Hypothalamus (tissue), 51 donors: Measurements from ENCODE around the gene DIAPH2.
A peak's percentile ranks its signal among the peaks of the same experiment; 100 is the strongest.

ENCODE experiments used
- DNase-seq, 51 donors: peaks; one replicate each; lab custom pipeline; 2025; lab: John Stamatoyannopoulos, UW

Gene DIAPH2

DNA sequence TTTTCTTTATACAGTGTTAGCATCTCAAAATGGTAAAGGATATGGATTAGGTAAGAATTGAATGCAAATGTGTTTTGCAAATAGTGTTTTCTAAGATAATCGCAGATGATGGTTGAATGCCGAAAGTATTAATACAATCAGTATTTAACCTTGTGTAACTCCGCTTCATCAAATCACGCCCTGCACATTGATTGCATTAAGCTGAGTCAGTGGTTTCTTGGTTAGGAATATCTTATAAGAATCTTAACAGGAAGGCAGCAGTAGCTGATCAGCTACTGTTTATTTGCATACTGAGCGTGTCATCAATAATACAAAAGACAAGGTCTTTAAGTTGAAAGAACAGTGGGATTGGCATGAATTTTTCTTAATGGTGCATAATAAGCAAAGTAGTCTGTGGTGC, 744.5 kb downstream of the DIAPH2 start:
- no peak for DNase-seq

DNA sequence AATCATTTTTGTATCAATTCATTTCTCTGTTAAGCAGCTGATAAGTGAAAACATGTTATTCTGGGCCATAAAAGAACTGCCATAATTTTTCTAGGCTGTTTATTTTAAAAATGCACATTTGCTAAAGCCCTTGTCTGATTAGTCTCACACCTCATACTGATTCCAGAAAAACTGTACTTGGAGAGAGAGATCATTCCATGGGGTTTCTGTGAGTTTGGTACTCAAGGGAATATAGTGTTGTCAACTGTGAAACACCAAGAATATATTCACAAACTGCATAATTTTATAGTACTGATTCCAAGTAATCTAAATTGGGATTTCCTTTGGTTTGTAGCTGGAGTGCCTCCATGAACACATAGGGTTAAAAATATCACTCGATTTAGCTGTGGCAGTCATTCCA, 746.6 kb downstream of the DIAPH2 start:
- no peak for DNase-seq

DNA sequence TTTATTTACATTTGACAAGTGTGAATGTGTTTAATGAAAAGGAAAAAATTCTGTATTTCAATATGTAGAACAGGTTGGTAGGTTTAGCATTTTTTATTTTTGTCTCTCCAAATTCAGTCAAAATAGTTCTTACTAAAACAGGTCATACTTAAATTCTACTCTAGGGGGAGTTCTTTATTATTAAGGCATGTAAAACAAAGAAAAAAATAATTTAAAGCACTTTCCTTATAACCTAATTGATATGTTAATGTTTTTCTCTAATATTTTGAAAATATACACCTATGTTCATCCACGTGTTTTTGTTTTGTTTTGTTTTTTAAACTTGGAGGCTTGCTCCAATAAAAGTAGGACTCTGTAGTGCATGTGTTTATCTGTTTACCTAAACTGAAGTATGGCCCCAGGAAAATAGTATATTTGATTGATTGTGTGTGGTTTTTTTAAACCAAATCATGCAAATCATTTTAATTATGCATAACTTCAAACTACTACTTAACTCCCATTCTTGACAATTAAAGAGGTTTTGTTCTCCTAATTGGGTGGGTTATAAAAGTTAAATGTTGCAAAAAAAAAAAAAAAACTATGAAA, 761.7 kb downstream of the DIAPH2 start:
- DNase-seq = no peak

DNA sequence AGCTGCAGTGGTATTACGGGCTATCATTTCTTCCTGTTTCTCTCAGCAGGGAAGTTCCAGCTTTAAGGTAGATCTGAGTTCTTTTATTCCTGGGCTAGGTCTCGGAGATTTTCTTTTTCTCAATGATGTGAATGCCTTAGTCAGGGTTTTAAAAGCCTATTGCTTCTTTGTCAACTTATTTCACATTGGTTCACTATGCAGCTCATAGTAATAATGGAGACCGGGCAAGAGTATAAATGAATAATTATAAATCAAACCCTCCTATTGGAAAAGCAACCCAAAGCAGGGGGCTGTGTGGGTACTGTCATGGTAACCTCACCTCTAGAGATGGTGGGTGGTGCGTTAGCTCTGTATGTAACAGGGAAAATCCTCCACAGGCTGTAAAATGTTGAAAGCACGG, 762.7 kb downstream of the DIAPH2 start:
- peak in 1 of 51 donors; percentile 5 for DNase-seq

DNA sequence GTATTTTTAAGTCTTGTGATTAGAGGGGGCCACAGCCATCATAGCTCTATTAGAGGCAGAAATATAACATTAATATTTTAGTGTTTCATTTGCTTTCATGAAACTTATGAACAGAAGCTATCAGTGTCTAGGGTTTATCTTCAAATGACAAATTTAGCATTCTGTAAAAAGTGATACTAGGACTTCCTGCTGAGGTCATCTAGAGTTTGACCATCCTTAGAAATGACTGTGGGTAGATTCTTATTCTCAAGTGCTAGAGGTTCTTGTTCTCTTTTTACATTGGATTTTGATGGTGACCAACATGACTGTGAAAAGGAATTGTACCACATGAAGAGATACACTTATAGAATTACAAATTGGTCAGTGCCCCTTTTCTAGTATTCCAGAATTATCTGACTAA, 767.6 kb downstream of the DIAPH2 start:
- no peak for DNase-seq

DNA sequence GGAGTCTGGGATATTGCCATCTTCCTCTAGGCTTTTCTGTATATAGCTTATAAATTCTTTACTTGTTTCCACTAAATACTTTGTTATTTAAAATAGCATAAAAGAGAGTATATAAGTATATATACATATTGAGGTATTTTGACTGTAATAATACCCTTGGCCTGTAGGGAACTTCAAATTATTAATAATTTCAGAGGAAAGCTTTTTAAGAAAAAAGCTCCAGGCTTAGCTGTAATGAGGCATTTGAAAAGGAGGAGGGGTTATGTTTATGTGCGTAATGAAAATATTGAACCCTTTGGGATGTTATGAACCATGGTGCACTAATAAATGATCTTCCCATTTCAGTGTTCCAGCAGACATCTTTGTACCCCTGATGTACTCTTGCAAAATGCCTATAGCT, 777.1 kb downstream of the DIAPH2 start:
- no peak for DNase-seq

DNA sequence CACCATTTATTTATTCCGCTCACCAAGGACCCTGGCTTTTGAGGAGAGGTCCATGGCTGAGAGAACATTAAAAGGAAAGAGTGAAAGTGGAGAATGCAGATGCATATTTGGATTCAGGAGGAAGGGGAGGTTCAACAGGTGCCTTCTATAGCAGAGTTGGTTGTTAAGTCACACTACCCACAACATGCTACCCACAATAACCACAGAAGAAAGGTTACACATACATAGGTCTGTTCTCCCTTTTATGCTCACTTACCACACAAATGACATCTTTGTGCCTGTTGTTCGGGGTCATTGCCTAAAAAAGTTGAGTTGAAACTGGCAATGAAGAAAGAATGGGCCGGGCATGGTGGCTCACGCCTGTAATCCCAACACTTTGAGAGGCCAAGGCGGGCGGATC, 786.4 kb downstream of the DIAPH2 start:
- no peak for DNase-seq

DNA sequence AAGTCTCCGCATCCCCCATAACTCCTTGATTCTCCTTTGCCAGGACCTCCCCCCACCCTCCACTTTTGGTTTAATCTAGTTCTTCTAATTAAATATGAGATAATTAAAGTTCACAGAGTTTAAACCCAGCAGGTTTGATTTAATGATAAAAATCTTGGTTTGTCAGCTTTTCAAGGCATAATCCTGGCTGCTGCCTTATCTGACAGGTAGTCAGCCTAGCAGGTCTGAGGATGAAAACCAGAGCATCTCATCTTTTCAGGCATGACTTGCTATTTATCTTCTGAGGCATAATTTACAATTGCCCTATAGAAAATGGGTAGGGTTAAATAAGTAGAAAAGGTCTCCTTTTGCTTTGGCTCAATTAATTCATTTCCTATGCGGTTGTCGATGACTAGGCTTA, 790.3 kb downstream of the DIAPH2 start:
- DNase-seq = no peak

DNA sequence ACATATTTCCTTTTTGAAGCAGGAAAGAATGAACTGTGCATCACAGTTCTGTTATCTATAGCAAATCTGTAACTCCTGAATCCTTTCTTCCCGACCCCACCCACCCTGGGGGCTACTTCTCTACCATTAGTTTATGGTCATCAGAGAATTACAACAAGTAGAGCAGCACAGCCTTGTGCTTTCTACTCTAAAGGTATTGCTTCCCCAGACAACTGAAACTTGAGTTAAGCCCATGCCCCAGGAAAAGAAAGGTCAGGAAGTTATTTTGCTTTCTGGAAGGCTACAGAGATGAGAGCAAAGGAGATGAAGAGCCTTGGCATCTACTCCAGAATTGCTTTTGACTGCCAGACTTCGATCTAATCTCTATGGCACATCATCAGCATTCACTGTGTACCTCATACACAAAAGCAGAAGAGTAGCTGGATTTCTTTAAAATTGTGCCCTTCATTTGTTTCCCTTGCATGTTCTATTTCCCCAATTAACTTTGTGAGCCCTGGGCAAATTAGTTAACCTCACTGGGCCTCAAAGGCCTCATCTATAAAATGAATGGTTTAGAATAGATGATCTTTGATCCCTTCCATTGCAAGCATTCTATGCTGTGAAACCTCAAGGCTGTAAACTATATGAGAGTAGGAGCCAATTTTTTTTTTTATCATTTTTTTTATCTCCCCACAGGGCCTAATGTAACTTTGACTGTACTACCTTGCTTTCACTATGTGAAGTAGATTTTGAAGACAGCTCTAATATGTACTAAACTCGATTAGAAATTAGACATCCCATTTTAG, 794.7 kb downstream of the DIAPH2 start:
- DNase-seq = no peak

DNA sequence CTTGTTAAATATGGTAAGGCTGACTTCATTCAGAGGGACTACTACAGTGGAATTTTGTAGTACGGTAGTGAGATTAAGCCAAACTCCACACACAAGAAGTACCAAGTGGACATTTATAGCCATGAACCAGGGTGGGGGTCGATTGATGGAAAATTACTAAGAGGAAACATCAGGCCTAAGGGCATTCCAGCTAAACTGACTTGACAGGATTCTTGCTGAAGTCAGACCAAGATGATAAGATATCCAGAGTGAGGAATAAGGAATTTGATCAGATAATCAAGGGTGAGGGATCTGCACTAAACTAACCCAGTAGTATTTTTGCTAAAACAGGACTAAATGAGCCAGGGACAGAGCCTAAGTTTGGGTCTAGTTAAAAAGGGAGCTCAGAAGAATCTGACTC, 796.6 kb downstream of the DIAPH2 start:
- no peak for DNase-seq

DNA sequence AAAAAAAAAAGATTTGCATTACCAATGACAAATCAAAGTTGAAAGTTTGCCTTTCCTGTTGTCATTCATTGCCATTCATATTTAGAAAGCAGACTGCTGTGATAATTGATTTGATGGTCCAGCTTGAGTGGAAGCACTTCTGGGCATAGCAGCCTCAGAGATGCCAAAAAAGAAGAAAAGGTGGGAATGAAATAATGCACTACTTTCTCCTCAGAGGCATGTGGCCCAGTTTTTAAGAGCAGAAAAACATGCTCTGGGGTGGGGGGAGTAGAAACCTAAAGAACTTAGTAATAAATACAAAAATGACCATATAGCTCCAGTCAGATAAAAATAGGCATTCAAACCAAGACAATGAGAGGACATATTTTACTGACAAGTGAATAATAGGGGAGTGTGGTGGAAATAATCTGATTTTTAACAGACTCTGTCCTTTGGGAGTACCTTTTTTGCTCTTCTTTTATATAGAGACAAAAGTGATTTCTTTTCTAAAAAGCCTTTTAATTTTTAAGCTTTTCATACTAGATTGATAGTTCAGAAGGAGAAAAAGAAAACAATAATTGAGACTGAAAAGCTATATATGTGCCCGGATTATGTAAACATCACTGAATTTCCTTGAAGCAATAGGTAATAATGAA, 798.1 kb downstream of the DIAPH2 start:
- no peak for DNase-seq

DNA sequence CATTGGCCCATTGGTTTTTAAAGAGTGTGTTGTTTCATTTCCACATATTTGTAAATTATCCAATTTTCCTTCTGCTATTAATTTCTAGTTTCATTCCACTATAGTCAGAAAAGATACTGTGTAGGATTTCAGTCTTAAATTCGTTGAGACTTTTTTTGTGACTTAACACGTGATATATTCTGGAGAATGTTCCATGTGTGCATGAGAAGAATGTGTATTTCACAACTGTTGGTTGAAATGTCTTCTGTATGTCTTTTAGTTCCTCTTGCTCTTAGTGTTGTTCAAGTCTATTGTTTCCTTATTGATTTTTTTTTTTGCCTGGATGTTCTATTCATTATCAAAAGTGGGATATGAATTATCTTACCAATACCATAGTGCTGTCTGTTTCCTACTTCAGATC, 806.0 kb downstream of the DIAPH2 start:
- DNase-seq = no peak

DNA sequence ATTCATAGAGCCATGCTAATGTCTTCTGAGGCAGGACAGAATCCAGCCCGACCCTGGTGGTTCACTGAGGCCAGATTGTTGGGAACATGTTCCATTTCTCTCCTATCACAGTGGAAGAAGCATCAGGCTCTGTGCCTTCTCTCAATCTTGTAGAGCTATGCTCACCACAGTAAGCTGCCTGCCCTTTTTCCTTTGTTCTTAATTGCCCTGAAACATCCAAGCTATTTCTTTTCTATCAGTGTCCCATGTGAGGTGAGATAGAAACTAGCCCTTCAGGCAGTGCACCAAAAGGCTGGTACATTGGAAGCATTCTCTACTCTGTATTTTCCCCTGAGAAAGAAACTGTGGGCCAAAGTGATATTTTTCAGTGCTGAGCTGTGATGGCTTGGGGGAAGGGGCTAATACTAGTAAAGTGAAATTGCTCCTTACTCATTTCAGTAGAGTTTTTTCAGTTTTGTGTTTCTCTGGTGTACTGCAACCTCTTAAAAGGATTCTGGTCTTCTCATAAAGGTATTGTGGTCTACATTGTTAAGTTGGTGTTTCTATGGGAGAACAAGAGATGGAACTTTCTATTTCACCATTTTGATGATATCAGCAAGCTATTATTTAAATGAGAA, 810.2 kb downstream of the DIAPH2 start:
- DNase-seq = no peak

DNA sequence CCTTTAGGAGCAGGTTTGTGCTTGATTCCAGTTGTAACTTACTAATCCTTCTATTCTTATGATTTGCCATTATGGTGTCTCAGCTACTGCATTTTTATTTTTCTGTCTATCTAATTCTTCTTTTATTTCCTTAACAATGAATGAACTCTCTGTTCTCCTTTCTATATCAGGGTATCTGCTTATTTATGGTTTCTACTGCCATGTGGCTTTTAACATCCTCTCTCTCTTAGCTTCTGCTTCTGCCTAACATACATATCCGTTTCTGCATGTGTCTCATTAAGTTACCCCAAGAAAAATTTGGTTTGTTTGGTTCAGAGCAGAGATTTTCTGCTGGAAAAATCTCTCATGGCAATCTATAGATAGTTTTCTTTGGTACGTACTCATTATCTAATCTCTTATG, 813.5 kb downstream of the DIAPH2 start:
- DNase-seq = no peak

DNA sequence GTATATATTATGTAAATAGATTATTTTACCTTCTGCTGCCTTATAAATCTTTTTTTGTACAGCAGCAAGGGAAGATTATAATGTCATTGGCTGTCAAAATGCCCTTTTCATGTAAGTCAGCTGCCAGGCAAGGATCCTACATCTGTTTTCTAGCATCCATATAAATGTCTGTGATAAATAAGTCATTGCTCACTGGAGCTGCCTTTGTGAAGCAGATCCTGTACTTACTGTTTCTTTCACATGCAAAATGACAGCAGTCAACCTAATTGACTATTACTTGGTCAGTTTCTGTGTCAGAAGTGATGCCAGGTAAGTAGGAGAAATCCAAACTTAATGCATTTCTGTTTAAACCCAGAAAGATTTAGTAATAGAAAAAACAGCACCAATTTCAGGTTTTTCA, 819.8 kb downstream of the DIAPH2 start:
- no peak for DNase-seq

DNA sequence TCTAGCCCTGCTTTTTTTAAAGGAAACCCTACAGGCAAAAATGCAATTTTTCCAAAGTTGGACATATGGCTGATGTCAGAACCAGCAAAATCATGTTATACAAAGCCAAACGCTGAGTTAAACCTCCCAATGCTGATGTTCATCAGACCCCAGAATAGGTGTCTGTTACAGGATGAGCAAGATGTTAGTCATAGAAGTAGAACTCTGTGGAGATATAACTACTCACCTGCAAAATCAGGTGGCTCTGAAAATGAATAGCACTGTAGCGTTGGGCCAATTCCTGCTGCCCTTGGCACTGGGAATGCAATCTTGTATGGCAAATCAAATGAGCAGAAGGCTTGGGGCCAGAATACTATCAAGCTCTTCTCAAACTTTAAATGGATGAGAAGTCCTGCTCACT, 833.1 kb downstream of the DIAPH2 start:
- DNase-seq = no peak

DNA sequence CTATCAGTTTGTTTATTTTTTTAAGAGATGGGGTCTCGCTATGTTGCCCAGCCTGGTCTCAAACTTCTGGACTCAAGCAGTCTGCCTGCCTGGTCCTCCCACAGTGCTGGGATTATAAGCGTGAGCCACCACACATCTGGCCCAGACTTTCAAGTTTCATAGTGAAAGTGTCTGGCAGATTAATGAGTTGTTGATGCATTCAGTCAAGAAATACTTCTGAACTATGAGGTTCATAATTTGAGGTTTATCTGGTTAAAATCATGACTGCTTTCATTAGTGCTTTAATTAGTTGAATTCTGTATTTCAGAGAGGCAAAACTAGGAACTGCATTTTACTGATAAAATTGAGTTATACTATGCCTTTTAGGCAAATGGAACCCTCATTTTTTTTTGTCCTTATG, 837.7 kb downstream of the DIAPH2 start:
- DNase-seq = no peak

DNA sequence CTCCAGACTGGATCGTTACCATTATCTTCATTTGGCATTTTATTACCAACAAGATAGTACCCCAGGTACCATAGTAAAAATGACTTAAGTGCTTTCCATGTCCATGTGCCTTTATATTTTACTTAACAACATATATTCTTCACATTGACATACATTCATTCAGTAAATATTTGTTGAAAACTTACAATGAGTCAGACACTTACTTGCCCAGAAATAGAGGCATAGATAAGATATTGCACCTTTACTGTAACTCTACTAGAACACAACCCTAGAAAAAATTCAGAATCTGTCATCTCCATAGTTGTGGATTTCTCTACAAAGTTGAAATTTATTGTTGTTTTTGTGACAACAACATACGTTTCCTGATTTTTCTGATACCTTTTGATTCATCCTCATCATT, 839.7 kb downstream of the DIAPH2 start:
- DNase-seq = no peak

DNA sequence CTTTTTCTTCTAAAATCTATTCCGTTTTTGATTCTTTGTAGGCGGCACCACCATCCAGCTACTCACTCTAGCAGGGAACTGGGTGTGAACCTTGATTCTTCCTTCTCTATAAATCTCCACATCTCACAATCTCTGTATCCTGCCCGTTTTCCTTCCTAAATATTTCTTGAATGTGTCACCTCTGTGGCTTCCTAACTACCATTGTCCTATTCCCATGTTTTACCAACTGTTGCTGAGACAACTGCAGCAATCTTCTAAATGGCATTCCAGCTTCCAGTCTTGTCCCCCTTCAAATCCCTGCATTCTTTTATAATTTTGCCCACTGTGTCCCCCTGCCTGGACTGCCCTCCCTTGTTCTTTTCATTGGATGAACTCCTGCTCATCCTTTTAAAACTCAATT, 840.4 kb downstream of the DIAPH2 start:
- no peak for DNase-seq

DNA sequence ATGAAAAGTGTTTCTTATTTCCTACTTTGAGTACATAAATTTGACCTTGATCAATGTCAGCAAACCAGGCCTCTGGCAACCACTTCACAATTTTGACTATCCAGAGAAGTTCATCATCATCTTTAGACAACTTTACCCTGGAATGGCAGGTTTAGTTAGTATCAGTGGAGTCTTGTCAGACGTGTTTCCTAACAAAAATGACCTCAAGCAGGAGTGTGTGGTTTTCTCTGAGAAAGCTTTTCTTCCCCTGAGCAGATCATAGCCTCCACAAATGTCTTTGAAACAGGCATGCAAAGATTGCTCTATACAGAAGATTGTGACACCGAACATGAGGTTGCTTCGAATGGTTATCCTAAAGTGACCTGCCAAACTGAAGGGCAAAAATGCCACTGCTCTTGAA, 841.3 kb downstream of the DIAPH2 start:
- no peak for DNase-seq

DNA sequence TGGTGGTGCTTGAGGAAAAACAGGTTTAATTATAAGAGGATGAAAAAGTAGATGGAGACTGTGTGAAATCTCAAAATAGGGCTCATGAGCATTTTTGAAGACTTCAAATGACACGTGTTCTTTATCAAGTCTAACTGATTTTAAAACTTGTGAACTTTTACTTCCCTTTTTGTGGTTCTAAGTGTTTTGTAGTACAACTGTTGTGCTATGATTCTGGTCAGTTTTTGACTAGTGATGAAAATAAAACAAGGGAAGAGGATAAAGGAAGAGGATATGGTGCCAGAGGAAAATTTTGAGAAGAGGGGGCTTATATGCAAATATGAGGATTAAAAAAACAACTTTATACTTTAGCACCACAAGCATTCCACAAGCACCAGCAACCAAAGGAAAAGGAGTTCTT, 843.1 kb downstream of the DIAPH2 start:
- DNase-seq = no peak
